ENCODE data around the gene COPG2.
"Not testable (repeated sequence)": the region's sequence is repeated elsewhere in the genome, so short reads cannot be mapped to it uniquely, and the experiment has no call there.

COPG2 gene

GRCh38 chr7:130606161-130606560 lies 62.4 kb downstream of the COPG2 start:
- DNase-seq (ENCODE audit: low spot score) = no peak
- TF ChIP-seq CTCF (IDR thresholded peaks at IDR 0.05; ENCODE audit: extremely low read depth, missing control alignments) = no peak

GRCh38 chr7:130598056-130598455 lies 70.5 kb downstream of the COPG2 start:
- no peak for DNase-seq (ENCODE audit: low spot score)
- TF ChIP-seq CTCF (IDR thresholded peaks at IDR 0.05; ENCODE audit: extremely low read depth, missing control alignments) = no peak

GRCh38 chr7:130595986-130596385 lies 72.6 kb downstream of the COPG2 start:
- DNase-seq (ENCODE audit: low spot score) = no peak
- TF ChIP-seq CTCF (IDR thresholded peaks at IDR 0.05; ENCODE audit: extremely low read depth, missing control alignments) = no peak

- DNase-seq (ENCODE audit: low spot score) = no peak
- no peak for TF ChIP-seq CTCF (IDR thresholded peaks at IDR 0.05; ENCODE audit: extremely low read depth, missing control alignments)
Observed at GRCh38 chr7:130593033-130593432, 75.5 kb downstream of the COPG2 start.

- DNase-seq (ENCODE audit: low spot score) = not testable (repeated sequence)
Observed at GRCh38 chr7:130591464-130591863, 77.1 kb downstream of the COPG2 start.

- not testable (repeated sequence) for DNase-seq (ENCODE audit: low spot score)
Observed at GRCh38 chr7:130585932-130586331, 82.6 kb downstream of the COPG2 start.

- DNase-seq (ENCODE audit: low spot score) = not testable (repeated sequence)
Observed at GRCh38 chr7:130575110-130575509, 93.4 kb downstream of the COPG2 start.

- DNase-seq (ENCODE audit: low spot score) = not testable (repeated sequence)
Observed at GRCh38 chr7:130570144-130570543, 98.4 kb downstream of the COPG2 start.

GRCh38 chr7:130566898-130567280 lies 101.7 kb downstream of the COPG2 start:
- no peak for DNase-seq (ENCODE audit: low spot score)
- no peak for TF ChIP-seq CTCF (IDR thresholded peaks at IDR 0.05; ENCODE audit: extremely low read depth, missing control alignments)

GRCh38 chr7:130566168-130566897 lies 102.2 kb downstream of the COPG2 start:
- DNase-seq (ENCODE audit: low spot score) = no peak
- TF ChIP-seq CTCF (IDR thresholded peaks at IDR 0.05; ENCODE audit: extremely low read depth, missing control alignments) = no peak

Data from GM20000 (cell line).